Progenitor cell of endocrine pancreas (in vitro differentiated cells): Measurements from ENCODE around the gene FABP7. TPM values are rescaled to one million over a fixed set of nuclear protein-coding genes. Genes with fewer than 3 reads are reported as not detected.

ENCODE experiments used
- DNase-seq: peaks from one replicate; pipeline ENCODE4 v3.0.0; 2021; ENCODE audit warnings: low spot score; ENCODE audit not compliant: unreplicated experiment
- H3K27ac Mint-ChIP-seq: 2 replicates; pipeline ENCODE4 v1.8.0; 2021; ENCODE audit warnings: mild to moderate bottlenecking, moderate library complexity, mixed read lengths
- H3K27me3 Mint-ChIP-seq: 2 replicates; pipeline ENCODE4 v1.8.0; 2021; ENCODE audit warnings: mixed read lengths
- H3K36me3 Mint-ChIP-seq: 2 replicates; pipeline ENCODE4 v1.8.0; 2022; ENCODE audit warnings: mixed read lengths; ENCODE audit not compliant: insufficient read depth
- H3K4me1 Mint-ChIP-seq: 2 replicates; pipeline ENCODE4 v1.8.0; 2021; ENCODE audit warnings: low read depth, mixed read lengths
- H3K4me3 Mint-ChIP-seq: 2 replicates; pipeline ENCODE4 v1.8.0; 2021; ENCODE audit warnings: low read depth, mild to moderate bottlenecking, moderate library complexity, mixed read lengths
- H3K9me3 Mint-ChIP-seq: 2 replicates; pipeline ENCODE4 v1.8.0; 2021; ENCODE audit warnings: low read depth, mixed read lengths
- long read RNA-seq: library from polyadenylated mRNA; unstranded; transcript quantifications from one replicate; pipeline ENCODE4 v2.0.0, GENCODE V29; 2020
- total RNA-seq: library from RNA; stranded (reverse); gene quantifications from 2 replicates; pipeline ENCODE4 v1.2.1, GENCODE V29; 2021
- TF ChIP-seq, protein P1 (sequence below): fragments of 200-600 bp; sonication (generic); IDR thresholded peaks from one replicate; pipeline ENCODE4 v1.5.0; 2021; ENCODE audit warnings: antibody characterized with exemption, mild to moderate bottlenecking; ENCODE audit not compliant: unreplicated experiment

FABP7 gene
- total RNA-seq = 6.8 and 7.2 TPM in 2 replicates
- long read RNA-seq, transcript FABP7-202 (4 exons, 1,026 nt) = major isoform, 6 of 7 reads
- long read RNA-seq, partial matches to known transcripts = 0 of 7 reads
- long read RNA-seq, other reads (novel, unspliced or antisense) = 1 of 7 reads

DNA sequence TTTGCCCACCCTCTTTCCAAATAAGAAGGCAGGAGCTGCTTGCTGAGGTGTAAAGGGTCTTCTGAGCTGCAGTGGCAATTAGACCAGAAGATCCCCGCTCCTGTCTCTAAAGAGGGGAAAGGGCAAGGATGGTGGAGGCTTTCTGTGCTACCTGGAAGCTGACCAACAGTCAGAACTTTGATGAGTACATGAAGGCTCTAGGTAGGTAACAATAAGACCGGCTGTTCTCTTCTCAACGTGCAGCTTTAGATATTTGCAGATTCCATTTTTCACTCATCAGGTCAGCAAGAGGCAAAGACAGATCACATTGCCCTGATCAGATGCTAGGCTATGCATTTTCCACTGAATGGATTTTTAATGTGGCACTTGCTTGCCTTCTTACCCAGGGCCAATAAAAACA lies at the start of gene FABP7:
FABP7 (plus strand) TSS at position 50 of the 400 bp plus-strand sequence; CDS start at position 129, 79 bp downstream.
- Mint-ChIP-seq H3K27ac (no peak within 1 kb of the TSS), H3K9me3 (peaks cover 3% of the 10 kb centered on the region), H3K4me1 (peaks cover 7% of the 10 kb centered on the region), H3K4me3 (peak within 1 kb of the TSS; percentile 7), H3K27me3 (peaks cover 39% of the 10 kb centered on the region), H3K36me3 (no peaks in the 10 kb centered on the region)
- DNase-seq = no peak
- TF ChIP-seq, protein P1, sequence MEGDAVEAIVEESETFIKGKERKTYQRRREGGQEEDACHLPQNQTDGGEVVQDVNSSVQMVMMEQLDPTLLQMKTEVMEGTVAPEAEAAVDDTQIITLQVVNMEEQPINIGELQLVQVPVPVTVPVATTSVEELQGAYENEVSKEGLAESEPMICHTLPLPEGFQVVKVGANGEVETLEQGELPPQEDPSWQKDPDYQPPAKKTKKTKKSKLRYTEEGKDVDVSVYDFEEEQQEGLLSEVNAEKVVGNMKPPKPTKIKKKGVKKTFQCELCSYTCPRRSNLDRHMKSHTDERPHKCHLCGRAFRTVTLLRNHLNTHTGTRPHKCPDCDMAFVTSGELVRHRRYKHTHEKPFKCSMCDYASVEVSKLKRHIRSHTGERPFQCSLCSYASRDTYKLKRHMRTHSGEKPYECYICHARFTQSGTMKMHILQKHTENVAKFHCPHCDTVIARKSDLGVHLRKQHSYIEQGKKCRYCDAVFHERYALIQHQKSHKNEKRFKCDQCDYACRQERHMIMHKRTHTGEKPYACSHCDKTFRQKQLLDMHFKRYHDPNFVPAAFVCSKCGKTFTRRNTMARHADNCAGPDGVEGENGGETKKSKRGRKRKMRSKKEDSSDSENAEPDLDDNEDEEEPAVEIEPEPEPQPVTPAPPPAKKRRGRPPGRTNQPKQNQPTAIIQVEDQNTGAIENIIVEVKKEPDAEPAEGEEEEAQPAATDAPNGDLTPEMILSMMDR = no peak

DNA sequence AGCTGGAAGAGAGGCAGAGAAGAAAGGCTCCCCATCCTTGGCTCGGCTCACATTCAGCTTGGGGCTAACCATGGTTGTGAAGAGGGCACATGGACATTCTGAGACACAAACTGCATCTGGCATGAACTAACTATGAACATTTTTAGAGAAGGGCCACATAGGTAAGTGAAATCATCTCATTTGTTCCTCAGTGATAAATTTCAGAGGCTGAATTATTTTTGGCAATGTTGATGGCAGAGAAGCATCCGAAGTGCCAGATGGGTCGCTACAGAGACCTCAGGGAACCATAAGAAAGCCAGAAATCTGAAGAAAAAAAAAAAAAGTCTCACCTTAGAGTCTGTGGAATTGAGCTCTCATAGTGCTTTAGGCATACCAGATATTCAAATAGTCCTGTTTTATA lies 49.2 kb upstream of the FABP7 start:
- H3K27ac Mint-ChIP-seq = peak overlapping the region; percentile 43
- no peaks in the 10 kb centered on the region for H3K9me3 Mint-ChIP-seq
- peaks cover 8% of the 10 kb centered on the region for H3K4me1 Mint-ChIP-seq

GRCh38 chr6:122730775-122731386 lies 48.6 kb upstream of the FABP7 start:
- Mint-ChIP-seq H3K9me3 (no peaks in the 10 kb centered on the region), H3K27me3 (peaks cover 5% of the 10 kb centered on the region), H3K4me1 (peaks cover 11% of the 10 kb centered on the region), H3K27ac (no peak overlapping the region), H3K4me3 (no peak overlapping the region), H3K36me3 (no peaks in the 10 kb centered on the region)
- no peak for DNase-seq
- TF ChIP-seq, protein P1 = peak; percentile 88

More for the DNA sequence above, 49.2 kb upstream of the FABP7 start:
- Mint-ChIP-seq H3K27me3 (peaks cover 5% of the 10 kb centered on the region), H3K36me3 (no peaks in the 10 kb centered on the region), H3K4me3 (no peak overlapping the region)
- DNase-seq = no peak
- TF ChIP-seq, protein P1 = no peak

DNA sequence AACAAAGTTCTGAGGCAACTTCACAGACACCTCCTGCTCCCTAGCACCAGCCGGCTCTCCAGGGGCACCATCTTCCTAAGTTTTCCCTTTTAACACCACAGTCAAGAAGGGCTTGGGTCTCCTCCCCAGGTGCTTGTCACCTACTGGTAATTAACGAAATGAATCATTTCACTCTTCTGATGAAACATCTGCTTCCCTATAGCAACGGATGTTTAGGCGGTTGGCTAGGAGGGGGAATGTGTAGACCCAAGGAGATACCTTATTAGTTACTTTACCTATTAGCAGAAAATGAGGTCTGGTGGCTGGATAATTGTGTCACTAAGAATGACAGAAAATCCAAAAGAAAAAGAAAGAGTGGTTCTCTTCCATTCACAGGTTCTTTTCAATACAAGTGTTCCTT lies 46.3 kb upstream of the FABP7 start:
- Mint-ChIP-seq H3K36me3 (no peaks in the 10 kb centered on the region), H3K4me1 (peaks cover 14% of the 10 kb centered on the region), H3K27ac (peak overlapping the region; percentile 62), H3K27me3 (peaks cover 5% of the 10 kb centered on the region), H3K9me3 (no peaks in the 10 kb centered on the region), H3K4me3 (no peak overlapping the region)
- TF ChIP-seq, protein P1 = no peak
- no peak for DNase-seq

- Mint-ChIP-seq H3K4me1 (peaks cover 14% of the 10 kb centered on the region), H3K27me3 (peaks cover 5% of the 10 kb centered on the region), H3K9me3 (no peaks in the 10 kb centered on the region), H3K36me3 (no peaks in the 10 kb centered on the region), H3K4me3 (no peak overlapping the region), H3K27ac (no peak overlapping the region)
- no peak for DNase-seq
- TF ChIP-seq, protein P1 = no peak
Measured at GRCh38 chr6:122734529-122735395, 44.8 kb upstream of the FABP7 start.
